Endothelial cell (in vitro differentiated cells): ENCODE data around the gene SLC26A2. TPM values are rescaled to one million over a fixed set of nuclear protein-coding genes. Genes with fewer than 3 reads are reported as not detected.

ENCODE experiments used
- DNase-seq: peaks from one replicate; pipeline ENCODE4 v3.0.0; 2021; ENCODE audit warnings: low spot score
- H3K27ac Mint-ChIP-seq: one replicate; pipeline ENCODE4 v1.8.0; 2021; ENCODE audit warnings: mixed read lengths, inconsistent platforms; ENCODE audit not compliant: unreplicated experiment
- H3K27me3 Mint-ChIP-seq: one replicate; pipeline ENCODE4 v1.8.0; 2021; ENCODE audit warnings: mild to moderate bottlenecking, moderate library complexity, mixed read lengths, inconsistent platforms; ENCODE audit not compliant: unreplicated experiment
- H3K36me3 Mint-ChIP-seq: one replicate; pipeline ENCODE4 v1.8.0; 2021; ENCODE audit warnings: mild to moderate bottlenecking, low read depth, mixed read lengths, inconsistent platforms; ENCODE audit not compliant: unreplicated experiment
- H3K4me1 Mint-ChIP-seq: one replicate; pipeline ENCODE4 v1.8.0; 2021; ENCODE audit warnings: mild to moderate bottlenecking, mixed read lengths, inconsistent platforms; ENCODE audit not compliant: unreplicated experiment
- H3K4me3 Mint-ChIP-seq: one replicate; pipeline ENCODE4 v1.8.0; 2021; ENCODE audit warnings: mild to moderate bottlenecking, mixed read lengths, inconsistent platforms; ENCODE audit not compliant: unreplicated experiment
- H3K9me3 Mint-ChIP-seq: one replicate; pipeline ENCODE4 v1.8.0; 2021; ENCODE audit warnings: mixed read lengths, inconsistent platforms; ENCODE audit not compliant: unreplicated experiment
- total RNA-seq: library from RNA; stranded (reverse); fragmentation: NEBNext Ultra II Directional; extraction: Animal tissue kit (Norgen Biotek cat#: 25700); gene quantifications from one replicate; pipeline ENCODE4 v1.2.1, GENCODE V29; 2021; ENCODE audit not compliant: unreplicated experiment
- TF ChIP-seq, protein P1 (sequence below): fragments of 200-600 bp; sonication (generic); IDR thresholded peaks from one replicate; pipeline ENCODE4 v1.5.0; 2021; ENCODE audit warnings: antibody characterized with exemption; ENCODE audit not compliant: unreplicated experiment

SLC26A2 gene
- total RNA-seq, 1 donor from 2014 or later: 22.2 TPM

DNA sequence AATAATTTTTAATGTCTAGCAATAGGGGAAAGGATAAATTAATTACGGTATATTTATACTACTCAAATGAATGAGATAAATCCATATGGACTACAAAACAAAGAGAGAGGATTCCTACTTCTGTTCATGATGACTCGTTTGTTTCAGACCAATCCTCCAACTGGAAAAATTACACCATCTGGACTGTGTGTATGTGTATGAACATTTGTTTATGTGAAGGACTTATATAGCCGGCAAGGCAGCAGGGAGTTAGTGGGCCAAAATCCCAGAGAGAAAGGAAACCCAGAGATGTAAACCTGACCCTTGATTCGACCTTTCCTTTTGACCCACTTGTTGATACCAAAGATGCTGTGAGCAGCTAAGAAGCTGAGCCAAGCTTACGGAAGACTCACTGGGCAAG is 36.1 kb upstream of the SLC26A2 start:
- no peaks in the 10 kb centered on the region for H3K27me3 Mint-ChIP-seq
- H3K4me1 Mint-ChIP-seq: peaks cover 7% of the 10 kb centered on the region
- no peak for DNase-seq
- no peak overlapping the region for H3K4me3 Mint-ChIP-seq
- no peak overlapping the region for H3K27ac Mint-ChIP-seq
- TF ChIP-seq, protein P1, sequence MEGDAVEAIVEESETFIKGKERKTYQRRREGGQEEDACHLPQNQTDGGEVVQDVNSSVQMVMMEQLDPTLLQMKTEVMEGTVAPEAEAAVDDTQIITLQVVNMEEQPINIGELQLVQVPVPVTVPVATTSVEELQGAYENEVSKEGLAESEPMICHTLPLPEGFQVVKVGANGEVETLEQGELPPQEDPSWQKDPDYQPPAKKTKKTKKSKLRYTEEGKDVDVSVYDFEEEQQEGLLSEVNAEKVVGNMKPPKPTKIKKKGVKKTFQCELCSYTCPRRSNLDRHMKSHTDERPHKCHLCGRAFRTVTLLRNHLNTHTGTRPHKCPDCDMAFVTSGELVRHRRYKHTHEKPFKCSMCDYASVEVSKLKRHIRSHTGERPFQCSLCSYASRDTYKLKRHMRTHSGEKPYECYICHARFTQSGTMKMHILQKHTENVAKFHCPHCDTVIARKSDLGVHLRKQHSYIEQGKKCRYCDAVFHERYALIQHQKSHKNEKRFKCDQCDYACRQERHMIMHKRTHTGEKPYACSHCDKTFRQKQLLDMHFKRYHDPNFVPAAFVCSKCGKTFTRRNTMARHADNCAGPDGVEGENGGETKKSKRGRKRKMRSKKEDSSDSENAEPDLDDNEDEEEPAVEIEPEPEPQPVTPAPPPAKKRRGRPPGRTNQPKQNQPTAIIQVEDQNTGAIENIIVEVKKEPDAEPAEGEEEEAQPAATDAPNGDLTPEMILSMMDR: no peak
- H3K36me3 Mint-ChIP-seq: no peaks in the 10 kb centered on the region
- H3K9me3 Mint-ChIP-seq: no peaks in the 10 kb centered on the region

DNA sequence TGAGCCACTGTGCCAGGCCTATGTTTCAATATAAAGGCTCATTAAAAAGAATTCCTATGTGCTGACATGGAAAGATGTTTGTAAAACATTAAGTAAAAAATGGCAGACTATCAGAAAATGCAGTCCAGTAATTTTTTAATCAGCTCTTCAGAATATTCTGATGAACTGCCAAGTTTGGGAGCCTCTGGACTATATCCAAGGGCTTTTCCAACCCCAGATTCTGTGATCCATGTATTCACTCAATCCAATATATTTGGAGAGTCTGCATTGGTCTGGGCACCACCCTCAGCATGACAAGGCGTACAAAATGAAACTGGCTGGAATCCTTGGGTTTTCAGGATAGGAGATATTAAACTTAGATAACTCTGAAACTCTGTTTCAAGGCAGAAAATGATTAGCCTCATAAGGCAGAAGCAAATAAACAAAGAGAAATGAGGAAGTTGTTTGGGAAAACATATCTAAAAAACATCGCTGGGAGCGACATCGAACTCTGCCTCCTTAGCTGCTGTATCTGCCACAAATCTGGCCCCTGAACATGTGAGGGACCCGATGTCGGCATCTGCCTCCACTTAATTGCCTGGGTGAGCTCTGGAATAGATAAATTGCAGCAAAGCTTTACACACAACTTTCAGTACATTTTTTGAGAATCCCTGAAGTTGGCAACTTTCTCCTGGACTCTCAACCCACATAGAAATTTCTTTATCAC is 30.4 kb upstream of the SLC26A2 start:
- Mint-ChIP-seq H3K4me3 (no peak overlapping the region), H3K27me3 (no peaks in the 10 kb centered on the region), H3K9me3 (no peaks in the 10 kb centered on the region), H3K4me1 (no peaks in the 10 kb centered on the region), H3K27ac (no peak overlapping the region), H3K36me3 (no peaks in the 10 kb centered on the region)
- DNase-seq: no peak
- TF ChIP-seq, protein P1: no peak

DNA sequence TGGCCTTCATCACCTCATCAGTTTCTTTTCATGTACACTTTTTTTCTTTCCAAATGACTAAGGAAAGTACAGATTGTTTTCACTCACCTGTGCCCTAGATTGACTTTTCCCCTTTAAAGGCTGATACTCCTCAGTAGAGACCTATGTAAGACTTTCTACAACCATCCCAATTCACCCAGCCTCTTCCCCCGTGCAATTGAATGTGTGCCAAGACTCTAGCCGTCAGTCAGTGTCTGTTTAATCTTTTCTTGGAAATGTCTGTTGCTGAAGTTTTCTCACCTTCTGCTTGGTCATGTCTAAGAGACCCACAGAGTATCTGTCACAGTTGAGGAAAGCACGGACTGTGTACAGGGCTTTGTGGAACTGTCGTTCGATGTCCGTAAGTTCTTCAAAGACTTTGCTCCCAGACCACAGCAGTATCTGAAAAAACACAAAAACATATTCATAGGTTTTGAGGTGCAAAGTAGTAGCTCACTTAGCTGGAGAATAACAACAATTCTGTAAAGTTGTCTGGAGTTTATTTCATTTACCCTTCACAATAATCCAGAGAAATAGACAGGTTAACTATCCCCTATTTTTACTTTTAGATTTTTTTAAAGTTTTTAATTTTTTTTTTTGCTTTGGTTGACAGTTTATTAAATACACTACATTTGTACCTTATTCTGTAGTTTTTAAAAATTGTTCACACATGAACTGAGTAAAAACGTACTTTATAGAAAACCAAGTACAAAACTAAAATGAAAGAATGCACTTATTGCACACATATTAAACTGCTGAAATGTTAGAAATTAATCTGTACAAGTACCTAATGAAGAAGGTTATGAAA is 29.6 kb upstream of the SLC26A2 start:
- no peaks in the 10 kb centered on the region for H3K36me3 Mint-ChIP-seq
- H3K4me1 Mint-ChIP-seq: peaks cover 7% of the 10 kb centered on the region
- H3K4me3 Mint-ChIP-seq: no peak overlapping the region
- TF ChIP-seq, protein P1: no peak
- no peak overlapping the region for H3K27ac Mint-ChIP-seq
- no peaks in the 10 kb centered on the region for H3K27me3 Mint-ChIP-seq
- H3K9me3 Mint-ChIP-seq: no peaks in the 10 kb centered on the region
- DNase-seq: no peak

DNA sequence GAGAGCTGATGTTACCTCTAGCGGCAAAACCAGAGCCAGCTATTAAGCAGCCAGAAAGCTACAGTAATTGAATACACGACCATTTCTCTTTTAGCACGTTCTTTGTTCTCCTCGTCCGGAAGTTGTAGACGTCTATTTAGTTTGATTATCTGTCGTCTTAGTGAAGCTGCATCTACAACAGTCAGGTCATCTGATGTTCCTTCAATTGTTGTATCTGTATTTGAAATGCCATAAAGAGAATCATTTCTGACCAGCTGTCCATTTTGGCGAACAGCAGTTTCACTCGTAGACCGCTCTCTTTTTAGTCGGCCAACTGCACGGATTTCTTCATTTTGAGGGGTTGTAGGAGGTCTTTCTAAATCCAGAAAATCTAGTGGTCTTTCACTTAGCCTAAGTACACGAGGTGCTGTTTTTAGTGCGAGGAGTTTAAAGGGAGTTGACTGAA is 28.5 kb upstream of the SLC26A2 start:
- H3K4me3 Mint-ChIP-seq: no peak overlapping the region
- no peak for DNase-seq

More for the DNA sequence above, 28.5 kb upstream of the SLC26A2 start:
- Mint-ChIP-seq H3K4me1 (peaks cover 17% of the 10 kb centered on the region), H3K27ac (no peak overlapping the region), H3K36me3 (no peaks in the 10 kb centered on the region), H3K27me3 (no peaks in the 10 kb centered on the region), H3K9me3 (no peaks in the 10 kb centered on the region)
- TF ChIP-seq, protein P1: no peak
